IMR-90 (cell line): ENCODE data around the gene ABLIM3. TPM values are rescaled to one million over a fixed set of nuclear protein-coding genes. Genes with fewer than 3 reads are reported as not detected.

ENCODE experiments used
- ATAC-seq: fragments of 200-7000 bp; cut with Tn5 transposase; 2 replicates; pipeline ENCODE4 v1.9.1; 2020; ENCODE audit warnings: low read depth, mild to moderate bottlenecking, moderate library complexity
- BruUV-seq: library from RNA; stranded (reverse); fragments of 400-500 nt; replicated peaks from 2 replicates; lab custom pipeline; 2021; lab: Mats Ljungman, UMichigan
- CTCF ChIA-PET: fragments of 300-600 bp; formaldehyde crosslinking; extraction: SDS; loops from one replicate; lab custom pipeline; 2021; ENCODE audit warnings: antibody characterized with exemption; lab: Yijun Ruan, JAX
- POLR2A ChIA-PET: fragments of 300-600 bp; sonication (Branson Sonifier 250); formaldehyde crosslinking; loops from one replicate; lab custom pipeline; 2022; ENCODE audit warnings: antibody characterized with exemption; ENCODE audit not compliant: unreplicated experiment; lab: Charles Lee
- DNase-seq: peaks from one replicate; pipeline ENCODE4 v3.0.0; 2013
- H2AFZ ChIP-seq: replicated peaks from 2 replicates; pipeline ENCODE3; 2013; ENCODE audit warnings: low read length, mild to moderate bottlenecking; ENCODE audit not compliant: poor library complexity
- H2AK5ac ChIP-seq: 2 replicates; pipeline ENCODE4 v1.6.1; 2013; ENCODE audit warnings: low read depth, low read length, inconsistent platforms
- H2AK9ac ChIP-seq: replicated peaks from 2 replicates; pipeline ENCODE3; 2013; ENCODE audit warnings: mild to moderate bottlenecking, low read depth, low read length, moderate library complexity; ENCODE audit not compliant: poor library complexity
- H2BK120ac ChIP-seq: 2 replicates; pipeline ENCODE4 v1.6.1; 2013; ENCODE audit warnings: low read depth, low read length, inconsistent platforms
- H2BK15ac ChIP-seq: 3 replicates; pipeline ENCODE4 v1.6.1; 2013; ENCODE audit warnings: low read depth, low read length, inconsistent platforms
- H2BK20ac ChIP-seq: 2 replicates; pipeline ENCODE4 v1.6.1; 2013; ENCODE audit warnings: low read depth, mild to moderate bottlenecking, inconsistent platforms, low read length, moderate library complexity
- H2BK5ac ChIP-seq: 2 replicates; pipeline ENCODE4 v1.6.1; 2013; ENCODE audit warnings: mild to moderate bottlenecking, low read depth, low read length, inconsistent platforms; ENCODE audit not compliant: poor library complexity, severe bottlenecking
- H3K14ac ChIP-seq: replicated peaks from 2 replicates; pipeline ENCODE4 v1.6.1; 2013; ENCODE audit warnings: low read depth, low read length, inconsistent platforms
- H3K18ac ChIP-seq: 2 replicates; pipeline ENCODE4 v1.6.1; 2013; ENCODE audit warnings: low read depth, low read length, control low read depth
- H3K23ac ChIP-seq: 2 replicates; pipeline ENCODE4 v1.6.1; 2013; ENCODE audit warnings: low read depth, low read length, inconsistent platforms
- H3K27ac ChIP-seq: 2 replicates; pipeline ENCODE4 v1.5.1; 2013; ENCODE audit warnings: mild to moderate bottlenecking, control low read depth, low read length; ENCODE audit not compliant: insufficient read depth
- H3K27me3 ChIP-seq: 2 replicates; pipeline ENCODE4 v1.6.1; 2013; ENCODE audit warnings: low read length; ENCODE audit not compliant: control insufficient read depth, insufficient read depth
- H3K36me3 ChIP-seq: 2 replicates; pipeline ENCODE4 v1.6.1; 2013; ENCODE audit warnings: low read length, mixed read lengths; ENCODE audit not compliant: control insufficient read depth, insufficient read depth
- H3K4ac ChIP-seq: 2 replicates; pipeline ENCODE4 v1.6.1; 2013; ENCODE audit warnings: low read depth, low read length, inconsistent platforms
- H3K4me1 ChIP-seq: 2 replicates; pipeline ENCODE4 v1.6.1; 2013; ENCODE audit warnings: low read length, mixed read lengths; ENCODE audit not compliant: control insufficient read depth, insufficient read depth
- H3K4me2 ChIP-seq: 2 replicates; pipeline ENCODE4 v1.6.1; 2013; ENCODE audit warnings: low read depth, mild to moderate bottlenecking, control low read depth, low read length, moderate library complexity
- H3K4me3 ChIP-seq: 2 replicates; pipeline ENCODE4 v1.5.1; 2013; ENCODE audit warnings: low read depth, mild to moderate bottlenecking, control low read depth, low read length, moderate library complexity; ENCODE audit not compliant: insufficient read depth
- H3K56ac ChIP-seq: 2 replicates; pipeline ENCODE4 v1.6.1; 2013; ENCODE audit warnings: low read length, inconsistent platforms; ENCODE audit not compliant: insufficient read depth; ENCODE audit errors: extremely low read depth
- H3K79me1 ChIP-seq, 2 experiments: 2 replicates each; pipeline ENCODE4 v1.6.1; 2013; ENCODE audit warnings: low read length in 2 of 2, inconsistent platforms in 1 of 2, low read depth in 1 of 2
- H3K9ac ChIP-seq: 2 replicates; pipeline ENCODE4 v1.6.1; 2013; ENCODE audit warnings: low read depth, low read length, control low read depth
- H3K9me1 ChIP-seq: 2 replicates; pipeline ENCODE4 v1.6.1; 2013; ENCODE audit warnings: low read length, inconsistent platforms; ENCODE audit not compliant: insufficient read depth
- H3K9me3 ChIP-seq: 2 replicates; pipeline ENCODE4 v1.6.1; 2013; ENCODE audit warnings: low read length; ENCODE audit not compliant: control insufficient read depth, insufficient read depth
- H4K20me1 ChIP-seq: 2 replicates; pipeline ENCODE4 v1.6.1; 2013; ENCODE audit warnings: low read length, inconsistent platforms; ENCODE audit not compliant: insufficient read depth
- H4K5ac ChIP-seq: 2 replicates; pipeline ENCODE4 v1.6.1; 2013; ENCODE audit warnings: mild to moderate bottlenecking, low read depth, low read length, control low read depth
- H4K8ac ChIP-seq, 2 experiments: 2 replicates each; pipeline ENCODE4 v1.6.1; 2013; ENCODE audit warnings: low read depth in 2 of 2, low read length in 2 of 2, control low read depth in 1 of 2, inconsistent platforms in 1 of 2
- H4K91ac ChIP-seq: 2 replicates; pipeline ENCODE4 v1.6.1; 2013; ENCODE audit warnings: low read depth, low read length, inconsistent platforms; ENCODE audit not compliant: insufficient read depth
- BHLHE40 ChIP-seq: fragments of 150-350 bp; IDR thresholded peaks from 2 replicates; pipeline ENCODE4 v1.6.1; 2016; ENCODE audit warnings: mild to moderate bottlenecking, low read depth, low read length
- CEBPB ChIP-seq: IDR thresholded peaks from 2 replicates; pipeline ENCODE4 v1.6.1; 2012; ENCODE audit warnings: low read depth, low read length, improper control_type of control experiment
- CTCF ChIP-seq: conservative IDR thresholded peaks from 2 replicates; pipeline ENCODE4 v1.5.1; 2012; ENCODE audit warnings: mild to moderate bottlenecking, low read depth, low read length, improper control_type of control experiment
- ELK1 ChIP-seq: fragments of 150-350 bp; IDR thresholded peaks from 2 replicates; pipeline ENCODE4 v1.6.1; 2016; ENCODE audit warnings: low read depth, mild to moderate bottlenecking, low read length, moderate library complexity, borderline replicate concordance
- FOS ChIP-seq: fragments of 150-350 bp; IDR thresholded peaks from 2 replicates; pipeline ENCODE4 v1.6.1; 2016; ENCODE audit warnings: low read depth, low read length
- MAZ ChIP-seq: IDR thresholded peaks from 2 replicates; pipeline ENCODE4 v1.6.1; 2012; ENCODE audit warnings: low read depth, mild to moderate bottlenecking, low read length, improper control_type of control experiment, moderate library complexity, borderline replicate concordance
- MXI1 ChIP-seq: IDR thresholded peaks from 2 replicates; pipeline ENCODE4 v1.6.1; 2012; ENCODE audit warnings: low read depth, mild to moderate bottlenecking, low read length, moderate library complexity, borderline replicate concordance
- NFE2L2 ChIP-seq: fragments of 150-350 bp; IDR thresholded peaks from 2 replicates; pipeline ENCODE4 v1.6.1; 2016; ENCODE audit warnings: low read depth, mild to moderate bottlenecking, low read length
- POLR2A ChIP-seq: IDR thresholded peaks from 2 replicates; pipeline ENCODE4 v1.6.1; 2012; ENCODE audit warnings: mild to moderate bottlenecking, low read depth, low read length
- RCOR1 ChIP-seq: IDR thresholded peaks from 2 replicates; pipeline ENCODE4 v1.6.1; 2012; ENCODE audit warnings: mild to moderate bottlenecking, low read length, improper control_type of control experiment; ENCODE audit not compliant: insufficient replicate concordance
- WGBS, 2 experiments: methylation state at CpG; one replicate each; pipeline versions ENCODE4 v1.1.5 to v1.1.7; 2013; ENCODE audit warnings: missing lambda C conversion rate in 2 of 2; ENCODE audit not compliant: insufficient read length in 1 of 2; ENCODE audit errors: extremely low coverage in 2 of 2; 5-methylcytosine and 5-hydroxymethylcytosine counted together
- dilution Hi-C: fragments of 300-500 bp; cut with HindIII; formaldehyde crosslinking; loops from one replicate; pipeline ENCODE4 v1.14.3; 2018; ENCODE audit warnings: low sequenced_read_pairs; ENCODE audit not compliant: unreplicated experiment
- in situ Hi-C: fragments of 300-500 bp; cut with MboI; formaldehyde crosslinking; loops from 3 replicates; pipeline ENCODE4 v1.14.3; 2019; ENCODE audit warnings: low sequenced_read_pairs, inconsistent platforms, mixed read lengths
- intact Hi-C: fragments of 100-400 bp; cut with micrococcal nuclease; formaldehyde crosslinking; loops from 2 replicates; pipeline ENCODE4 v1.10.0; 2022
- polyA plus RNA-seq, 3 experiments: library from polyadenylated mRNA; depleted of rRNA; stranded (reverse); fragments of >200 nt; gene quantifications; 2 replicates each; pipeline ENCODE4 v1.2.3, GENCODE V29; 2012; ENCODE audit warnings: low replicate concordance in 1 of 3
- total RNA-seq: library from RNA; depleted of rRNA; stranded (reverse); fragments of >200 nt; gene quantifications from 2 replicates; pipeline ENCODE4 v1.2.3, GENCODE V29; 2012

ABLIM3 gene
- total and polyA plus RNA-seq, 2 of the 4 experiments (the other 2 are of a cell fraction), result 33.3 to 69.9 TPM

GRCh38 chr5:149278451-149279210 lies 137.3 kb downstream of the ABLIM3 start (continued):
- no peak for TF ChIP-seq MXI1

DNA sequence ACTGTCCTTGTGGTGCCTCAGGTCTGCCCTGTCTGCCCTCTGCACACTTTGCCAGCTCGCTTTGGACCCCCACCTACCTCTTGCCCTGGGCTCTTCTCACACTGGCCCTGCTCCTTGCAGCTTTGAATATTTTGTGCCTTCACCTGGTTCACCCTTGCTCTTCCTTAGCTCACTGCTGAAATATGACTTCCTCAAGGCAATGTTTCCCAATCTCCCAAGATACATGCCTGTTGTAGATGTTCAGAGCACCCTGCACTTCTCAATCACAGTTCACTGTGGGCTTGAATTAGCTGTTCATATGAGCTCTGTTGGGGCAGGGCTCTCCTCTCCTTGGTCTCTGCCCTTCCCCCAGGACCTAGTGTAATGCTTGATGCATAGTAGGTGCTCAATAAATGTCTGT lies 138.4 kb downstream of the ABLIM3 start:
- no peak overlapping the region for H3K18ac ChIP-seq
- H3K4me3 ChIP-seq, result no peak overlapping the region
- no peak overlapping the region for H3K14ac ChIP-seq
- H3K23ac ChIP-seq, result no peak overlapping the region
- no peak overlapping the region for H4K5ac ChIP-seq
- peak; percentile 27 for ATAC-seq
- no peaks in the 10 kb centered on the region for H3K36me3 ChIP-seq
- H2AK5ac ChIP-seq, result no peak overlapping the region
- no peak overlapping the region for H2BK15ac ChIP-seq
- dilution Hi-C loops (no loop called here), intact Hi-C loops (no loop called here), in situ Hi-C loops (no loop called here)
- H3K4me2 ChIP-seq, result no peak overlapping the region
- H3K9me3 ChIP-seq, result no peaks in the 10 kb centered on the region
- no peak overlapping the region for H3K56ac ChIP-seq
- no peaks in the 10 kb centered on the region; the same call in 1 of the 2 replicates for H3K27me3 ChIP-seq
- no peak overlapping the region for H2BK20ac ChIP-seq
- H3K9ac ChIP-seq, result no peak overlapping the region
- 80% methylated on average over 1 of the region's 1 CpG; no CpG with 5 or more reads in 1 of the 2 experiments for WGBS, 2 experiments
- peaks cover 4% of the 10 kb centered on the region; the same call in 1 of the 2 replicates for H4K20me1 ChIP-seq
- TF ChIP-seq CEBPB (peak; percentile 44), MAZ (no peak), FOS (no peak), POLR2A (no peak), NFE2L2 (no peak), CTCF (no peak), MXI1 (no peak), BHLHE40 (peak; percentile 28; the same call in 1 of the 2 replicates), ELK1 (no peak), RCOR1 (no peak)
- ChIA-PET POLR2A (no interaction called here), CTCF (interaction anchor here (0.6 to 1.0 kb wide), 3 partner anchors 14 to 285 kb away, joined by 3 to 4 read pairs (median 3); no protein-coding TSS in a partner anchor)
- no peak overlapping the region for H4K91ac ChIP-seq
- H3K9me1 ChIP-seq, result peaks cover 11% of the 10 kb centered on the region
- peaks cover 4% of the 10 kb centered on the region for H3K4me1 ChIP-seq
- H2AFZ ChIP-seq, result no peak overlapping the region
- BruUV-seq, result no TSS peak
- no peak overlapping the region for H2AK9ac ChIP-seq
- H3K79me1 ChIP-seq, result peaks cover 0 to 14% of the 10 kb centered on the region in 2 experiments; a peak in 1 of 4 replicates
- H3K4ac ChIP-seq, result no peak overlapping the region
- DNase-seq, result no peak
- no peak overlapping the region for H2BK5ac ChIP-seq
- H2BK120ac ChIP-seq, result no peak overlapping the region
- H3K27ac ChIP-seq, result no peak overlapping the region
- no peak overlapping the region for H4K8ac ChIP-seq
